ENCODE data around the gene NEIL1. TPM values are rescaled to one million over a fixed set of nuclear protein-coding genes. Genes with fewer than 3 reads are reported as not detected.
"Not testable (repeated sequence)": the region's sequence is repeated elsewhere in the genome, so short reads cannot be mapped to it uniquely, and the experiment has no call there.

The NEIL1 gene
- total RNA-seq, 4 donors from 2014 or later: 14.1 to 37.0 (median 15.7) TPM

- H3K36me3 ChIP-seq: no peaks in the 10 kb centered on the region
- no peaks in the 10 kb centered on the region for H3K27me3 ChIP-seq
- intact Hi-C loops (cut with DNase I): no loop called here
- WGBS: 100% methylated on average over 1 of the region's 3 CpGs
- TF ChIP-seq POLR2AphosphoS5 (IDR thresholded peaks at IDR 0.05) (no peak), EP300 (IDR thresholded peaks at IDR 0.05) (no peak), POLR2A (IDR thresholded peaks at IDR 0.05; ENCODE audit: low read depth) (no peak), CTCF (IDR thresholded peaks at IDR 0.05) (no peak)
- H3K27ac ChIP-seq (replicated peaks in 1 of 4): no peak overlapping the region
- no peak for DNase-seq (ENCODE audit: extremely low spot score)
- H3K9me3 ChIP-seq: no peaks in the 10 kb centered on the region
- no peak overlapping the region for H3K4me3 ChIP-seq
- no peaks in the 10 kb centered on the region for H3K4me1 ChIP-seq
Measured at GRCh38 chr15:75327491-75327890, 19.3 kb upstream of the NEIL1 start.

- no peak for DNase-seq (ENCODE audit: extremely low spot score)
- H3K27me3 ChIP-seq: no peaks in the 10 kb centered on the region
- H3K27ac ChIP-seq (replicated peaks in 1 of 4): no peak overlapping the region
- whole genome bisulfite sequencing: 83% methylated on average over 6 of the region's 10 CpGs
- no peak overlapping the region for H3K4me3 ChIP-seq
- no peaks in the 10 kb centered on the region for H3K9me3 ChIP-seq
- TF ChIP-seq POLR2A (IDR thresholded peaks at IDR 0.05; ENCODE audit: low read depth) (no peak), CTCF (IDR thresholded peaks at IDR 0.05) (no peak), EP300 (IDR thresholded peaks at IDR 0.05) (no peak), POLR2AphosphoS5 (IDR thresholded peaks at IDR 0.05) (no peak)
- intact Hi-C loops (cut with DNase I): no loop called here
- no peaks in the 10 kb centered on the region for H3K36me3 ChIP-seq
- H3K4me1 ChIP-seq: no peaks in the 10 kb centered on the region
Measured at GRCh38 chr15:75328493-75329314, 18.1 kb upstream of the NEIL1 start.

- H3K9me3 ChIP-seq: no peaks in the 10 kb centered on the region
- TF ChIP-seq POLR2A (IDR thresholded peaks at IDR 0.05; ENCODE audit: low read depth) (no peak), CTCF (IDR thresholded peaks at IDR 0.05) (no peak), EP300 (IDR thresholded peaks at IDR 0.05) (no peak), POLR2AphosphoS5 (IDR thresholded peaks at IDR 0.05) (no peak)
- H3K27me3 ChIP-seq: no peaks in the 10 kb centered on the region
- intact Hi-C loops (cut with DNase I): no loop called here
- no peaks in the 10 kb centered on the region for H3K4me1 ChIP-seq
- 100% methylated on average over 2 of the region's 2 CpGs for WGBS
- no peak overlapping the region for H3K4me3 ChIP-seq
- no peaks in the 10 kb centered on the region for H3K36me3 ChIP-seq
- DNase-seq (ENCODE audit: extremely low spot score): no peak
- H3K27ac ChIP-seq (replicated peaks in 1 of 4): no peak overlapping the region
Measured at GRCh38 chr15:75329571-75329970, 17.3 kb upstream of the NEIL1 start.

- H3K4me3 ChIP-seq; H3K36me3 ChIP-seq; H3K9me3 ChIP-seq; H3K27ac ChIP-seq (replicated peaks in 1 of 4); DNase-seq (ENCODE audit: extremely low spot score); H3K27me3 ChIP-seq; intact Hi-C loops (cut with DNase I): not testable (repeated sequence)
- peaks cover 9 to 16% (median 14%) of the 10 kb centered on the region in 4 donors for H3K4me1 ChIP-seq
- WGBS: 81% methylated on average over 7 of the region's 7 CpGs
Measured at GRCh38 chr15:75332093-75332492, 14.7 kb upstream of the NEIL1 start.

GRCh38 chr15:75333654-75334419, 13.0 kb upstream of the NEIL1 start:
- H3K9me3 ChIP-seq: not testable (repeated sequence)

More at GRCh38 chr15:75333654-75334419, 13.0 kb upstream of the NEIL1 start:
- H3K4me3 ChIP-seq; H3K27ac ChIP-seq (replicated peaks in 1 of 4); DNase-seq (ENCODE audit: extremely low spot score); H3K36me3 ChIP-seq; H3K27me3 ChIP-seq; intact Hi-C loops (cut with DNase I): not testable (repeated sequence)
- H3K4me1 ChIP-seq: peaks cover 9 to 19% (median 19%) of the 10 kb centered on the region in 4 donors
- WGBS: 91% methylated on average over 15 of the region's 15 CpGs
